Common myeloid progenitor, CD34-positive (primary cell): Measurements from ENCODE around the gene MCM3AP.

Experiments used
- CTCF ChIA-PET: fragments of 350-600 bp; sonication (Branson Sonifier 250); formaldehyde crosslinking; loops from one replicate; lab custom pipeline; 2021; ENCODE audit warnings: antibody characterized with exemption; lab: Charles Lee
- POLR2A ChIA-PET: fragments of 350-600 bp; sonication (Branson Sonifier 250); formaldehyde crosslinking; loops from one replicate; lab custom pipeline; 2021; ENCODE audit warnings: antibody characterized with exemption; lab: Charles Lee
- DNase-seq, 3 donors: peaks; one replicate each; pipeline versions ENCODE4 v3.0.0 to v3.0.0-alpha.2; 2013
- H3K27ac ChIP-seq, 2 experiments: 1 replicate in 1 of 2; 2 replicates in 1 of 2; pipeline ENCODE4 v1.7.0; 2013; ENCODE audit warnings: inconsistent platforms in 2 of 2, low read length in 2 of 2, mild to moderate bottlenecking in 2 of 2, low read depth in 1 of 2, moderate library complexity in 1 of 2; ENCODE audit not compliant: severe bottlenecking in 2 of 2, insufficient read depth in 1 of 2, poor library complexity in 1 of 2
- H3K27me3 ChIP-seq, 5 experiments: replicated peaks in 2 of 5; 1 replicate in 3 of 5; 2 replicates in 2 of 5; pipeline versions ENCODE4 v1.6.1 to v1.7.0; 2013; ENCODE audit warnings: low read length in 4 of 5, mild to moderate bottlenecking in 2 of 5, moderate library complexity in 2 of 5, inconsistent platforms in 1 of 5; ENCODE audit not compliant: insufficient read depth in 5 of 5, control insufficient read depth in 4 of 5
- H3K36me3 ChIP-seq, 4 experiments: 1 replicate in 2 of 4; 2 replicates in 2 of 4; pipeline versions ENCODE4 v1.6.1 to v1.7.0; 2013; ENCODE audit warnings: low read length in 3 of 4, control low read depth in 1 of 4, mild to moderate bottlenecking in 1 of 4; ENCODE audit not compliant: control insufficient read depth in 4 of 4, insufficient read depth in 4 of 4
- H3K4me1 ChIP-seq, 4 experiments: 1 replicate in 3 of 4; 2 replicates in 1 of 4; pipeline versions ENCODE4 v1.6.1 to v1.7.1; 2013; ENCODE audit warnings: low read length in 3 of 4, mild to moderate bottlenecking in 3 of 4, control low read depth in 1 of 4, inconsistent platforms in 1 of 4, moderate library complexity in 1 of 4; ENCODE audit not compliant: control insufficient read depth in 4 of 4, insufficient read depth in 4 of 4; ENCODE audit errors: control extremely low read depth in 1 of 4
- H3K4me3 ChIP-seq, 7 experiments: 1 replicate in 4 of 7; 2 replicates in 3 of 7; pipeline versions ENCODE4 v1.5.1 to v1.7.0; 2013; ENCODE audit warnings: mild to moderate bottlenecking in 7 of 7, low read length in 6 of 7, moderate library complexity in 6 of 7, inconsistent platforms in 2 of 7, low read depth in 2 of 7, control low read depth in 1 of 7; ENCODE audit not compliant: insufficient read depth in 4 of 7, control insufficient read depth in 1 of 7; ENCODE audit errors: extremely low read depth in 1 of 7
- H3K9me3 ChIP-seq, 5 experiments: 1 replicate in 4 of 5; 2 replicates in 1 of 5; pipeline versions ENCODE4 v1.6.1 to v1.7.1; 2013; ENCODE audit warnings: low read length in 4 of 5, mild to moderate bottlenecking in 2 of 5, inconsistent platforms in 1 of 5, low read depth in 1 of 5, moderate library complexity in 1 of 5; ENCODE audit not compliant: control insufficient read depth in 4 of 5, insufficient read depth in 2 of 5; ENCODE audit errors: control extremely low read depth in 1 of 5
- WGBS: methylation state at CpG from one replicate; pipeline ENCODE4 v1.1.5; 2013; ENCODE audit not compliant: insufficient coverage; 5-methylcytosine and 5-hydroxymethylcytosine counted together

Gene MCM3AP

DNA sequence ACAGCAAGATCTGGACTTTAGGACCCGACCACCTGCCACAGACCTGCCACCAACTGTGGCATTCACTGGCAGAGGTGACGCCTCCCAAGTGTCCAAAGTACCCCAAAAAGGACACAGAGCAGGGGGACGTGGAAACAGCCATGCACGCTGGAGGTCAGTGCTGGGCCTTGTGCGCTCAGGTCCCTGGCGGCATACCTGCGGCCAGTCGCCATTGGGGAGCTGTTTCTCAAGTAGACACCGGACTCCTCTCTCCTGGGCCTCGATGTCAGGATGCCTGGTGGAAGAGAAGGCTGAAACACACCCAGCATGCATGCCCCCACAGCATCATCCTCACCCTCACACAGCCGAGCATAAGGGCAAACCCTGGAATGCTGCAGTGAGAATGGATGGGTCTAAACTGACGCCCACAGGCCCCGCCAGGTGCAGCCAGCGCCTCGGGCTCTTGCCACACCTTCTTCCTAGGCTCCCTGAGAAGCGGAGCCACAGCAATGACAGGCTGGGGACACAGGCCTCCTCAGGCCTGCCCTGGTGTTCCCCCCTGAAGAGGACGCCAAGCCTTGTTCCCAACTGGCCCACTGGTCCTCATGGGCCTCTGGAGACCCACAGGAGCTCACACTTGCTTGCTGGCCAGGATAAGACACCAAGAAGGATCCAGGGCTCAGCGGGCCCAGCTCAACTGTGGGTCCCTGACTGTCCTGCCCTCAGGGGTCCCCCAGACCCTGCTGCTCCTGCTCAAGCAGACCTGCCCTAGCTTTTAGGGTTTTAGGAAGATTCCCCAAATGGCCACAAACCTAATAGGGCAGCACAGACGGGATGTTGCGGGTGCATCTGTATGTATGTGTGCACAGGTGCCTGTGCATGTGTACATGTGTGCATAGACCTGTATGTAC lies 93.5 kb downstream of the MCM3AP start:
- CTCF ChIA-PET, result no interaction called here
- POLR2A ChIA-PET, result no interaction called here

DNA sequence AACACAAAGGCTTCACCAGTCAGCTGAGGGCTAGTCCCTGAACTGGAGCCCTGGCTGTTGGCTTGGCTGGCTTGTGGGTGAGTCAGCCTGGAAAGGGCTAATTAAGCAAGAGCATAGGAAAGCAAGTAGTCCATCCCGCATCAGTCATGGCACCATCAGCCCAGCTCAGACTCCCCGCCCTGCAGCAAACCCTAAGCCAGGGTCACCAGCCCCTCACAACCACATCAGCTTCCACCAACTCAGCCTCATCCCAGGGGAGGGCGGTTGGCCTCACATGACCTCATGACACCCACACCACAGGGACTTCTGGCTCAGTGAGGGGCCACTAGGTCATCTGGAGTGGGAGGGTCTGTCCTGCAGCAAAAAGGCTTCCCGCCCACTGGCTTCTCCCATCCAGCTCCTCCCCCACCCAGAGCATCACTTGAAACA lies 94.1 kb downstream of the MCM3AP start:
- H3K27ac ChIP-seq, result no peak overlapping the region

More for the DNA sequence above, 93.5 kb downstream of the MCM3AP start:
- H3K4me3 ChIP-seq, result no peak overlapping the region
- no peaks in the 10 kb centered on the region for H3K4me1 ChIP-seq
- 95% methylated on average over 15 of the region's 20 CpGs for WGBS
- no peak overlapping the region for H3K27ac ChIP-seq
- H3K36me3 ChIP-seq, result peaks cover 2 to 88% (median 42%) of the 10 kb centered on the region in 4 experiments
- no peak for DNase-seq
- H3K27me3 ChIP-seq, result no peaks in the 10 kb centered on the region
- no peaks in the 10 kb centered on the region for H3K9me3 ChIP-seq

DNA sequence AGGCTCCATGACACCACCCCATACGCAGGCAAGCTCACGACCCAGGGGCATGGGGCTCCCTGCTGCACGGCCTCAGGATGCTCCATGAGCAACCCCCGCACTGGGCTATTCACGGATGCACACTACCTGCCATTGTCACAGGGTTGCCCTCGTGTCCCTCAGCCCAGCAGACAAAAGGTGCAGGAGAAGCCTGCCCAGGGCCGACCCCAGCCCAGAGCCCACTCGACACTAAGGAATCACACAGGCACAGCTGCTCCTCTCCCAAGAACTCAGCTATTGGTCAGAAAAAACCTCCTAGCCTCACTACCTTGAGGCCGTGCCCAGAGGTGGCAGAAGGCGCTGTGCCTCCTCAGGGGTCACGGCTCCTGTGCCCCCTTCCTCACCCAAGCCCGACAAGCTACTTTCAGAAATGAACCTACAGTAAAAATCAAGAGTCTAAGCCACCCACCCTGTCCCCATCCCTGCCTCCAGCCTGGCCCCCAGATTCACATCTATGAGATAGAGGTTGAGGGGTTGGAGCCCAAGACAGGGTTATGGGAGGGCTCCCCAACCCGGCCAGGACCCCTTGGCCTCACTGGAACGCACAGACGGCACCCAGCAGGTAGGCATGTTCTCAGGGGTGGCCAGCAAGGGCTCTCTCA lies 94.8 kb downstream of the MCM3AP start:
- CTCF ChIA-PET, result no interaction called here
- H3K4me3 ChIP-seq, result no peak overlapping the region
- peaks cover 0 to 2% (median 0%) of the 10 kb centered on the region in 4 experiments for H3K4me1 ChIP-seq
- WGBS, result 95% methylated on average over 11 of the region's 15 CpGs
- H3K27ac ChIP-seq, result no peak overlapping the region
- POLR2A ChIA-PET, result no interaction called here
- H3K36me3 ChIP-seq, result peaks cover 2 to 75% (median 29%) of the 10 kb centered on the region in 4 experiments
- no peak for DNase-seq
- H3K27me3 ChIP-seq, result no peaks in the 10 kb centered on the region
- no peaks in the 10 kb centered on the region for H3K9me3 ChIP-seq

More for the DNA sequence above, 94.1 kb downstream of the MCM3AP start:
- Histone ChIP-seq H3K4me3 (no peak overlapping the region), H3K27me3 (no peaks in the 10 kb centered on the region), H3K4me1 (no peaks in the 10 kb centered on the region), H3K36me3 (peaks cover 2 to 81% (median 36%) of the 10 kb centered on the region in 4 experiments), H3K9me3 (no peaks in the 10 kb centered on the region)
- ChIA-PET POLR2A (no interaction called here), CTCF (no interaction called here)
- no CpG with 5 or more reads among the region's 4 CpGs for WGBS
- no peak for DNase-seq

DNA sequence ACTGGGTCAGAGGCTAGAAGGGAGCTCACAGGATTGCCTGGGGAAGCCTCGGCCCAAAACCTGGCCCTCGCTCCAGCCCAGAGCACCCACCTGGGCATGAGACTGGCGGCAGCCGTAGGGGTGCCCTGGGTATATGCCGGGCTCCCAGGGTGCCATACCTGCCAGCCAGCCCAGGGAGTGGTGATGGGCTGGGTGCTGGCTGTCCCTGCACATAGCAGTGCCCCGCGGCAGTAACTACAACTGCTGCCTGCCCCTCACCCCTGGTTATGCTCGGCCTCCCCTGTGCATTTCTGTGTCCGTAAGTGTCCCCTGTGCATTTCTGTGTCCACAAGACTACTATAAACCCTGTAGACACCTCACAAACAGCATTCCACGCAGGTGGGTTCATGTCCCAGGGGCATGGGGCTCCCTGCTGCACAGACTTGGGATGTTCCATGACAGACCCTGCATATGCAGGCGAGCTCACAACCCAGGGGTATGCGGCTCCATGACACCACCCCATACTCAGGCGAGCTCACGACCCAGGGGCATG lies 95.4 kb downstream of the MCM3AP start:
- peaks cover 0 to 8% (median 0%) of the 10 kb centered on the region in 4 experiments for H3K4me1 ChIP-seq
- WGBS, result 99% methylated on average over 14 of the region's 14 CpGs
- peaks cover 2 to 69% (median 26%) of the 10 kb centered on the region in 4 experiments for H3K36me3 ChIP-seq
- H3K4me3 ChIP-seq, result no peak overlapping the region
- no peak for DNase-seq
- CTCF ChIA-PET, result no interaction called here
- no peak overlapping the region for H3K27ac ChIP-seq
- H3K27me3 ChIP-seq, result no peaks in the 10 kb centered on the region
- no peaks in the 10 kb centered on the region for H3K9me3 ChIP-seq
- POLR2A ChIA-PET, result no interaction called here

DNA sequence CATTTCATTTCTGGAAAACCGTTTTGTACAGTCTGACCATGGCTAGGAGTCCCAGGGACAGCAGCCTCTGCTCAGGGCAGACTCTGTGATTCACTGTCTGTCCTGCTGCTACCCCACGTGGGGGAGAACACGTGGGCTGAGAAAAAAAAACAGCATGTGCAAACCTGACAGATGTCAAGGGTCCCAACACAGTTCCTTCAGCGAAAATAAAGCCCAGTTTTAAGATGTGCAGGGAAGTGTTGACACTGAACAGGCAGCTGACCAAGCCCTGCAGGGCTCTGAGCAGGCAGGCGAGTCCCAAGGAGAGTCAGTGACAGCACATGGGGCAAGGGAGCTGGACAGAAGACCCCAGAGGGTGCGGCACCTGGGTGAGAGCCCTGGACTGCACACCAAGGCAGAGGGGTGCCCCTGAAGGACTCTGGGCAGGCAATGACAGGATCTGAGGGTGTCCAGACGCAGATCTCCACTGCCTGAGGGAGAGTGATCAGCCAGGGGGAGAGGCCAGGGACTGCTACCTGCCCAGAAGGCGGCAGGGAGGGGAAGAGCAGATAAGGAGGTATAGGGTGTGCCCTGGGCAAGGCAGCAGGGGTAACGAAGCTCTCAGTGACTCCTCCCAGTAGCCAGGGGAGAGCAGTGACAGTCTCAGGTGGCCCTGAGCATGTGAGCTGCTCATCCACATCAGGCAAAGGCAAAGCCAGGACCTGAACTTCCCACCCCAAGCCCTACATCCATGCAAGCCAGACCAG lies 96.0 kb downstream of the MCM3AP start:
- ChIA-PET POLR2A (no interaction called here), CTCF (no interaction called here)
- H3K27ac ChIP-seq, result no peak overlapping the region
- peaks cover 2 to 63% (median 21%) of the 10 kb centered on the region in 4 experiments for H3K36me3 ChIP-seq
- 90% methylated on average over 9 of the region's 9 CpGs for WGBS
- no peaks in the 10 kb centered on the region for H3K27me3 ChIP-seq
- H3K4me1 ChIP-seq, result peaks cover 0 to 13% (median 0%) of the 10 kb centered on the region in 4 experiments
- no peak overlapping the region for H3K4me3 ChIP-seq
- no peaks in the 10 kb centered on the region for H3K9me3 ChIP-seq
- no peak for DNase-seq

DNA sequence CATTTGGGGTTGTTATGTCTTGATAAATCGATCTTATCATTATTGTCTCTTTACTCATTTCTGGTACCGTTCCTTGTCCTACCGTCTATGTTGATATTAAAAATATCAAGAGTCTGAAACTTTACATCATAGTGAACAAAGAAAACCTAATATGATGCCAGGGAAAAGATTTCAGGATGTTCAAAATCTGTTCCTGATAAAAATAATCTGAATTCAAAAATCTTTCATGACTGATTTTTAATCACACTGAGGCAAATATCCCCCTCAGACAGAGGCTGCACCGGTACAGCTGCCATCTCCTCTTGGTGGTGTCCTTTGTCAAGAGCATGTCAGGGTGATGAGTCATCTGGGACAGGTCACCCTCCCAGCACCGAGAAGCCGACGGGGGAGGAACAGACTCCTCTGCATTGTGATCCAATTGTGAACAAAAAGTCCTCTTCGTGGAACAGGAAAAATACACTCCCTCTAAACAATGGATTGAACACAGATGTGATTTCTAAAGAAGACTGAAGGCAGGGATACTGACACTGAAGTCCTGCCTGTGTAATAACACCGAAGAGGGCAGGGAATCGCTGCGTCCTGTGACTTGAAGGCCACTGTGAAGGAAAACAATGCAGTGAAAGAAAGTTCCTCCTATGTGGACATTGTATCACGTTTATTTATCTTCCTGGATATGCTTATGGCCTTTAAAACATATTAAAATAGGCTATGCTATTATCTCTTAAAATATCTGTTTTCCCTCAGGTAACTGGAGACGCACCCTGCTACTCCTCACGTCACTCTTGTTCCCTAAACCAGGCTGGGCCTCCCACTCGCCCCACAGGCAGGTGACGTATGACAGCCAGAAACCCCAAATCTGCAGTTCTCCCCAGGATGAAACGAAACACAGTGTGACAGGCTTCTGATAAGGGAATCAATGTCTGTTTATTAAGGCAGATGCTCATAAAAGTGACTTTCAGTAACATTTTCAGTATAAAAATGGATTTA lies 96.9 kb downstream of the MCM3AP start:
- POLR2A ChIA-PET, result no interaction called here
- no peak for DNase-seq
- Histone ChIP-seq H3K4me3 (no peak overlapping the region), H3K36me3 (peaks cover 1 to 54% (median 13%) of the 10 kb centered on the region in 4 experiments), H3K9me3 (no peaks in the 10 kb centered on the region), H3K4me1 (peaks cover 0 to 17% (median 5%) of the 10 kb centered on the region in 4 experiments), H3K27ac (peak overlapping the region in 1 of 2 experiments; percentile 44), H3K27me3 (no peaks in the 10 kb centered on the region)
- CTCF ChIA-PET, result no interaction called here
- 85% methylated on average over 11 of the region's 17 CpGs for WGBS
